Measurements from ENCODE around the gene WFS1. TPM values are rescaled to one million over a fixed set of nuclear protein-coding genes. Genes with fewer than 3 reads are reported as not detected.

The WFS1 gene
- total RNA-seq, 1 donor from 2014 or later: 104 TPM

DNA sequence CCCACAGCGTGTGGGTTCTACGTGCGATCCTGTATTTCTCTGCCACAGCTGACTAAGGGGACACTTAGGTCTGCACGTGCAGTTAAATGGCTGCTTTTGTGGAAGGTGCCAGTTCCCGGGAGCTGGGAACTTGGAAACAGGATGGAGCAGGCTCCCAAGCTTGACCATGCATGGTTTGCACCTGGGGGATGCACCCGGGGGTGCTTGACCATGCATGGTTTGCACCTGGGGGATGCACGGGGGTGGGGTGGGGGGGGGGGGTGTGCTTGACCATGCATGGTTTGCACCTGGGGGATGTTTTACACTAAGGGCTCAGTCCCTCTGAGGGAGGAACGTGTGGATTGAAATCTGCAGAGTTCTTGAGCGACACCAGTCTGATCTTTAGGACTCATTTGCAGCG lies 5.7 kb downstream of the WFS1 start:
- H3K9me3 ChIP-seq (replicated peaks): no peaks in the 10 kb centered on the region
- H3K4me3 ChIP-seq: no peak overlapping the region
- no peaks in the 10 kb centered on the region for H3K27me3 ChIP-seq (ENCODE audit: low read depth)
- H3K27ac ChIP-seq (replicated peaks): peak overlapping the region; percentile 92
- peaks cover 100% of the 10 kb centered on the region for H3K4me1 ChIP-seq
- DNase-seq: no peak
- H3K36me3 ChIP-seq: peaks cover 11% of the 10 kb centered on the region
- intact Hi-C loops (cut with micrococcal nuclease): no loop called here
- no peak for TF ChIP-seq CTCF (IDR thresholded peaks at IDR 0.05; ENCODE audit: borderline replicate concordance)

- no peak for DNase-seq
- no peaks in the 10 kb centered on the region for H3K9me3 ChIP-seq (replicated peaks)
- peak overlapping the region; percentile 91 for H3K27ac ChIP-seq (replicated peaks)
- peaks cover 100% of the 10 kb centered on the region for H3K4me1 ChIP-seq
- no peak for TF ChIP-seq CTCF (IDR thresholded peaks at IDR 0.05; ENCODE audit: borderline replicate concordance)
- intact Hi-C loops (cut with micrococcal nuclease): no loop called here
- H3K4me3 ChIP-seq: no peak overlapping the region
- H3K36me3 ChIP-seq: peaks cover 12% of the 10 kb centered on the region
- no peaks in the 10 kb centered on the region for H3K27me3 ChIP-seq (ENCODE audit: low read depth)
These were observed 6.5 kb downstream of the WFS1 start for GRCh38 chr4:6275898-6276806.

GRCh38 chr4:6277139-6277802 lies 7.6 kb downstream of the WFS1 start:
- intact Hi-C loops (cut with micrococcal nuclease): no loop called here
- H3K4me3 ChIP-seq: peak overlapping the region; percentile 44
- peaks cover 12% of the 10 kb centered on the region for H3K36me3 ChIP-seq
- H3K4me1 ChIP-seq: peaks cover 100% of the 10 kb centered on the region
- no peaks in the 10 kb centered on the region for H3K9me3 ChIP-seq (replicated peaks)
- no peak for TF ChIP-seq CTCF (IDR thresholded peaks at IDR 0.05; ENCODE audit: borderline replicate concordance)
- DNase-seq: peak; percentile 61
- H3K27me3 ChIP-seq (ENCODE audit: low read depth): no peaks in the 10 kb centered on the region
- H3K27ac ChIP-seq (replicated peaks): peak overlapping the region; percentile 91

- DNase-seq: no peak
- H3K4me1 ChIP-seq: peaks cover 100% of the 10 kb centered on the region
- no peaks in the 10 kb centered on the region for H3K9me3 ChIP-seq (replicated peaks)
- H3K4me3 ChIP-seq: peak overlapping the region; percentile 44
- H3K27ac ChIP-seq (replicated peaks): peak overlapping the region; percentile 91
- TF ChIP-seq CTCF (IDR thresholded peaks at IDR 0.05; ENCODE audit: borderline replicate concordance): no peak
- no peaks in the 10 kb centered on the region for H3K27me3 ChIP-seq (ENCODE audit: low read depth)
- H3K36me3 ChIP-seq: peaks cover 12% of the 10 kb centered on the region
- intact Hi-C loops (cut with micrococcal nuclease): no loop called here
These were observed 8.5 kb downstream of the WFS1 start for GRCh38 chr4:6277935-6278800.

DNA sequence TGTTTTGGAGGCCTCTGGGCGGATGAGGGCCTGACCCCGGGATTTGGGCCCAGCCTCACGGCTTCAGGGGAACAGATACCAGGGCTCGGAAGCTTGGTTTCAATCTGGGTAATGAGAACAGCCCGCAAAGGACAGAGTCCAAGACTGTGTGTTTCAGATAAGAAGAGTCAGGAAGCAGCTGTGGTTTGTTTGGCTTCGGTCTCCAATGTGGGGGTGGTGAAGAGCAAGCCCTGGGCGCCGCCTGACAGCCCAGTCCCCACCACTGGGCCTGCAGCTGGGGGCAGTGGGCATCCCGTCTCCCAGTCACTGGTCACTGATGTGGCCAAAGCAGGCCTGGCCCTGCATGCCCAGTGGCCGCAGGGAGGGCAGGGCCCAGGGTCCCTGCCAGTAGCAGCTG lies 9.1 kb downstream of the WFS1 start:
- no peaks in the 10 kb centered on the region for H3K9me3 ChIP-seq (replicated peaks)
- H3K36me3 ChIP-seq: peaks cover 12% of the 10 kb centered on the region
- H3K27me3 ChIP-seq (ENCODE audit: low read depth): no peaks in the 10 kb centered on the region
- H3K4me3 ChIP-seq: peak overlapping the region; percentile 44
- intact Hi-C loops (cut with micrococcal nuclease): no loop called here
- H3K4me1 ChIP-seq: peaks cover 94% of the 10 kb centered on the region
- peak; percentile 58 for DNase-seq
- TF ChIP-seq CTCF (IDR thresholded peaks at IDR 0.05; ENCODE audit: borderline replicate concordance): no peak
- H3K27ac ChIP-seq (replicated peaks): peak overlapping the region; percentile 91
